Mesendoderm (in vitro differentiated cells): ENCODE data around the gene SKAP1.

Source experiments
- DNase-seq: peaks from one replicate; pipeline ENCODE4 v3.0.0; 2013
- H2AK5ac ChIP-seq: 2 replicates; pipeline ENCODE4 v1.6.1; 2013; ENCODE audit warnings: low read length, inconsistent platforms
- H2BK120ac ChIP-seq: 2 replicates; pipeline ENCODE4 v1.6.1; 2013; ENCODE audit warnings: low read depth, mild to moderate bottlenecking, low read length, moderate library complexity, mixed read lengths
- H2BK15ac ChIP-seq: replicated peaks from 2 replicates; pipeline ENCODE4 v1.6.1; 2013; ENCODE audit warnings: low read depth, mild to moderate bottlenecking, moderate library complexity
- H2BK5ac ChIP-seq: 2 replicates; pipeline ENCODE4 v1.6.1; 2013; ENCODE audit warnings: low read length, inconsistent platforms
- H3K18ac ChIP-seq: 2 replicates; pipeline ENCODE4 v1.6.1; 2013; ENCODE audit warnings: mild to moderate bottlenecking, low read length, mixed read lengths
- H3K23ac ChIP-seq: one replicate; pipeline ENCODE4 v1.6.1; 2013; ENCODE audit warnings: low read length
- H3K27ac ChIP-seq: 2 replicates; pipeline ENCODE4 v1.5.1; 2013; ENCODE audit warnings: low read depth, mild to moderate bottlenecking, inconsistent platforms, low read length, moderate library complexity
- H3K27me3 ChIP-seq: 2 replicates; pipeline ENCODE4 v1.6.1; 2013; ENCODE audit warnings: low read length, control low read depth, mild to moderate bottlenecking, inconsistent platforms; ENCODE audit not compliant: insufficient read depth, poor library complexity
- H3K36me3 ChIP-seq: 2 replicates; pipeline ENCODE4 v1.6.1; 2013; ENCODE audit warnings: low read length, inconsistent platforms; ENCODE audit not compliant: control insufficient read depth, insufficient read depth
- H3K4ac ChIP-seq: one replicate; pipeline ENCODE4 v1.6.1; 2013; ENCODE audit warnings: low read depth, mild to moderate bottlenecking, low read length, moderate library complexity
- H3K4me1 ChIP-seq: 2 replicates; pipeline ENCODE4 v1.6.1; 2013; ENCODE audit warnings: low read depth, low read length, inconsistent platforms; ENCODE audit not compliant: control insufficient read depth
- H3K4me2 ChIP-seq: 2 replicates; pipeline ENCODE4 v1.6.1; 2013; ENCODE audit warnings: low read length
- H3K4me3 ChIP-seq: 2 replicates; pipeline ENCODE4 v1.5.1; 2013; ENCODE audit warnings: mild to moderate bottlenecking, low read length
- H3K56ac ChIP-seq: one replicate; pipeline ENCODE4 v1.6.1; 2013; ENCODE audit warnings: low read length
- H3K79me1 ChIP-seq: 2 replicates; pipeline ENCODE4 v1.6.1; 2013; ENCODE audit warnings: low read length, inconsistent platforms
- H3K79me2 ChIP-seq: 2 replicates; pipeline ENCODE4 v1.6.1; 2013; ENCODE audit warnings: mild to moderate bottlenecking, low read length; ENCODE audit not compliant: control insufficient read depth, insufficient read depth
- H3K9ac ChIP-seq: 2 replicates; pipeline ENCODE4 v1.6.1; 2013; ENCODE audit warnings: low read length, inconsistent platforms
- H4K5ac ChIP-seq: one replicate; pipeline ENCODE4 v1.6.1; 2013; ENCODE audit warnings: low read length
- H4K8ac ChIP-seq: one replicate; pipeline ENCODE4 v1.6.1; 2013; ENCODE audit warnings: low read depth, mild to moderate bottlenecking, control low read depth, low read length, moderate library complexity
- WGBS: extraction: QIAGEN DNeasy Blood & Tissue Kit; methylation state at CpG from one replicate; pipeline ENCODE4 v1.1.7; 2013; ENCODE audit warnings: low lambda C conversion rate, missing lambda C conversion rate; ENCODE audit not compliant: insufficient coverage; ENCODE audit errors: extremely low coverage; 5-methylcytosine and 5-hydroxymethylcytosine counted together

Gene SKAP1

DNA sequence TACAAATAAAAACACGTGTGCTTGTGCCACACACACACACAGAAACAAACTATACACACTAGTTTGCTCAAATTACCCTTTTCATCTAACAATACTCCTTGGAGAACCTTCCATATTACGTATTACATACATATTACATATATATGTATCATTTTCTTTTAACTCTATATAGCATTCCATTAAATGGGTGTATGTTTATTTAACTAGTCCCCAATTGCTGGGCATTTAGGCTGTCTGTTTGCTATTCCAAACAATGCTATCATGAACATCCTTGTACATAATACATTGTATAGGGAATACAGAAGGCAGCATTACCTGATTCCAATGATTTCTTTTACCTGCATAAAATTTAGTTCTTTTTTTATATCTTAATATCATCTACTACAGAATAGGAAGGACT is 73.1 kb downstream of the SKAP1 start:
- no peaks in the 10 kb centered on the region for H3K79me1 ChIP-seq
- H3K4me2 ChIP-seq = no peak overlapping the region
- H2BK5ac ChIP-seq = no peak overlapping the region
- H3K4ac ChIP-seq = no peak overlapping the region
- H3K4me1 ChIP-seq = no peaks in the 10 kb centered on the region
- no peak overlapping the region for H3K27ac ChIP-seq
- WGBS = 100% methylated on average over 1 of the region's 2 CpGs
- no peak overlapping the region for H3K4me3 ChIP-seq
- H3K18ac ChIP-seq = no peak overlapping the region
- H2BK120ac ChIP-seq = no peak overlapping the region
- H3K23ac ChIP-seq = no peak overlapping the region
- H2AK5ac ChIP-seq = no peak overlapping the region
- H3K36me3 ChIP-seq = no peaks in the 10 kb centered on the region
- no peak for DNase-seq
- H4K8ac ChIP-seq = no peak overlapping the region
- H3K9ac ChIP-seq = no peak overlapping the region
- no peaks in the 10 kb centered on the region for H3K79me2 ChIP-seq
- no peak overlapping the region for H4K5ac ChIP-seq
- no peak overlapping the region for H2BK15ac ChIP-seq
- no peak overlapping the region for H3K56ac ChIP-seq
- no peaks in the 10 kb centered on the region for H3K27me3 ChIP-seq

DNA sequence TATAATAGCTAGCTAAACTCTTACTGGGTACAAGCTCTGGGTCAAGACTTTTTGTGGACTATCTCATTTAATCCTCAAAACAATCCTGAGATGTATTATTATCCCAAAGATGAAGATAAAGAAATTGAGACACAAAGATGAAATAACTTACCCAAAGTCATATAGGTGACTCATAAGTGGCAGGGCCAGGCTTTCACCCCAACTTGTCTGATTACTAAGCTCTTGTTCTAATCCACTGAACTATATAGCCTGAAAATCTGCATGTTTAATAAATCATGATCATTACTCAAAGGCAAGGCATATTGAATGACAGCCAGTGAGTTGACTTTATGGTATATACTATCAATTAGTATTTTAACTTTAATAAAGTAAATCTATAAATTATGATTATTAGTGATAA is 77.4 kb downstream of the SKAP1 start:
- H3K4me2 ChIP-seq = no peak overlapping the region
- no peaks in the 10 kb centered on the region for H3K4me1 ChIP-seq
- H4K8ac ChIP-seq = no peak overlapping the region
- H2BK15ac ChIP-seq = no peak overlapping the region
- no peak overlapping the region for H3K4me3 ChIP-seq
- no peak overlapping the region for H3K4ac ChIP-seq
- H3K18ac ChIP-seq = no peak overlapping the region
- no peak overlapping the region for H3K27ac ChIP-seq
- H2BK5ac ChIP-seq = no peak overlapping the region
- no peak overlapping the region for H4K5ac ChIP-seq
- no peaks in the 10 kb centered on the region for H3K79me2 ChIP-seq
- DNase-seq = no peak
- no peak overlapping the region for H3K9ac ChIP-seq
- H3K79me1 ChIP-seq = no peaks in the 10 kb centered on the region
- no peaks in the 10 kb centered on the region for H3K36me3 ChIP-seq
- no peak overlapping the region for H2AK5ac ChIP-seq
- H3K56ac ChIP-seq = no peak overlapping the region
- H2BK120ac ChIP-seq = no peak overlapping the region
- H3K27me3 ChIP-seq = no peaks in the 10 kb centered on the region
- H3K23ac ChIP-seq = no peak overlapping the region

DNA sequence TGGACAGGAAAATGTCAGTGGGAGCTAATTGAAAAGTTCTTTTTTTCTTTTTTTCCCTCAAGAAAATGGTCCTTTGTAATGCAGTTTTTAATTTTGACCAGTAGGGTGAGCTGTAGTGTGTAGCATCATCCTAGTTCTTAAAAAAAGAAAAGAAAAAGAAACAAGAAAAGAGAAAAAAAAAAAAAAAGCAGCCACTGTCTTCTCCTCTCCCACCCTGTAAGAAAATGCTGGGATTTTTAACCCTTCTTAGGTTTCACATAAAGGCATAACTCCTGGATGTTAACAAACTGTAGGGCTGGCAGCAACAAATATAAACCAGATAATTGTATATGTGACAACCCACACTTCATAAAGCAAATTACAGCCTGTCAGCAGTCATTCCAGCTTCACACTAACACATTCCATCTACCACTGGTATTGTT is 78.1 kb downstream of the SKAP1 start:
- Histone ChIP-seq H3K4me2 (no peak overlapping the region), H2BK15ac (no peak overlapping the region), H3K4me1 (no peaks in the 10 kb centered on the region), H3K36me3 (no peaks in the 10 kb centered on the region), H4K5ac (no peak overlapping the region), H3K23ac (no peak overlapping the region), H3K18ac (no peak overlapping the region), H2BK5ac (no peak overlapping the region), H3K9ac (no peak overlapping the region), H2AK5ac (no peak overlapping the region), H3K56ac (no peak overlapping the region), H3K79me1 (no peaks in the 10 kb centered on the region), H4K8ac (no peak overlapping the region), H2BK120ac (no peak overlapping the region), H3K79me2 (no peaks in the 10 kb centered on the region), H3K27me3 (no peaks in the 10 kb centered on the region), H3K4ac (no peak overlapping the region), H3K27ac (no peak overlapping the region), H3K4me3 (no peak overlapping the region)
- DNase-seq = peak; percentile 36

DNA sequence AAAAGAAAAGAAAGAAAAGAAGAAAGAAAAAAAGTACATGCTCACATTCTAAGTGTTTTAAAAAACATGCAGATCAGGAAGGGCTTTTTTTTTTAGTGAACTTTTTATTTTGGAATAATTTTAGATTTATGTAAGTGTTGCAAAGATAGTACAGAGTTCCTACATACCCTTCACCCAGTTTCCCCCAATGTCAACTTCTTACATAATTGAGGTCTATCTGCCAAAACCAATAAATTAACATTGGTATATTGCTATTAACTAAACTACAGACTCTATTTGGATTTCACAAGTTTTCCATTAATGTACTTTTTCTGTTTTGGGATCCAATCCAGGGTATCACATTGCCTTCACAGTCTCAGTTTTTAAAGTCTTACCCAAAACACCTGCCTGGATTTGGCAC is 81.7 kb downstream of the SKAP1 start:
- no peak overlapping the region for H3K4me3 ChIP-seq
- H3K27ac ChIP-seq = no peak overlapping the region
- H3K27me3 ChIP-seq = no peaks in the 10 kb centered on the region
- no peak overlapping the region for H3K9ac ChIP-seq
- H3K23ac ChIP-seq = no peak overlapping the region
- H2AK5ac ChIP-seq = no peak overlapping the region
- H3K36me3 ChIP-seq = no peaks in the 10 kb centered on the region
- H3K79me1 ChIP-seq = no peaks in the 10 kb centered on the region
- no peak overlapping the region for H4K5ac ChIP-seq
- no peak overlapping the region for H2BK15ac ChIP-seq
- H2BK120ac ChIP-seq = no peak overlapping the region
- H3K79me2 ChIP-seq = no peaks in the 10 kb centered on the region
- no peak overlapping the region for H3K4me2 ChIP-seq
- H3K56ac ChIP-seq = no peak overlapping the region
- H3K4ac ChIP-seq = no peak overlapping the region
- H4K8ac ChIP-seq = no peak overlapping the region
- no peak overlapping the region for H2BK5ac ChIP-seq
- no peaks in the 10 kb centered on the region for H3K4me1 ChIP-seq
- H3K18ac ChIP-seq = no peak overlapping the region
- no peak for DNase-seq

DNA sequence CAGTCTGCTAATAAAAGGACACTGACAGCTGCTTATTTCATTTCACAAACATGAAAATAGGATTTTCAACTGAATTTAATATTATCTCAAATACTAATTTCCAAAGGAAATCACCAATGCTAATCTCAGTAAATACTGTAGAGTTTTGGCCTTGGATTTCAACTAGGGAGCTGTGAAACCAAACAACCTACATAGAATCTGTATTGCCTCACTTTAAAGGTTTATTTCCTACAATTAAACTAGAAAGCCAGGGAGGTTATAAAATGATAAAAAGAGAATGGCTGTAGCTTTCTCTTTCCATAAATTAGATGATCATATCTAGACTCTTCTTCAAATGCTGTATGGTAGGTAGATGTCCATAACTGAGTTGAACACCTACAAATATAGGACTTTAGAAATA is 82.8 kb downstream of the SKAP1 start:
- H3K4ac ChIP-seq = no peak overlapping the region
- no peak overlapping the region for H2BK15ac ChIP-seq
- H3K27ac ChIP-seq = no peak overlapping the region
- H4K8ac ChIP-seq = no peak overlapping the region
- no peaks in the 10 kb centered on the region for H3K27me3 ChIP-seq
- no peak overlapping the region for H3K23ac ChIP-seq
- H3K4me1 ChIP-seq = no peaks in the 10 kb centered on the region
- no peak overlapping the region for H2BK5ac ChIP-seq
- H3K4me2 ChIP-seq = no peak overlapping the region
- H3K79me1 ChIP-seq = no peaks in the 10 kb centered on the region
- H3K79me2 ChIP-seq = no peaks in the 10 kb centered on the region
- no peak overlapping the region for H3K18ac ChIP-seq
- no peak overlapping the region for H3K56ac ChIP-seq
- no peak overlapping the region for H4K5ac ChIP-seq
- no peak overlapping the region for H3K4me3 ChIP-seq
- no peak for DNase-seq
- no peak overlapping the region for H2BK120ac ChIP-seq
- H2AK5ac ChIP-seq = no peak overlapping the region
- no peaks in the 10 kb centered on the region for H3K36me3 ChIP-seq
- no peak overlapping the region for H3K9ac ChIP-seq

DNA sequence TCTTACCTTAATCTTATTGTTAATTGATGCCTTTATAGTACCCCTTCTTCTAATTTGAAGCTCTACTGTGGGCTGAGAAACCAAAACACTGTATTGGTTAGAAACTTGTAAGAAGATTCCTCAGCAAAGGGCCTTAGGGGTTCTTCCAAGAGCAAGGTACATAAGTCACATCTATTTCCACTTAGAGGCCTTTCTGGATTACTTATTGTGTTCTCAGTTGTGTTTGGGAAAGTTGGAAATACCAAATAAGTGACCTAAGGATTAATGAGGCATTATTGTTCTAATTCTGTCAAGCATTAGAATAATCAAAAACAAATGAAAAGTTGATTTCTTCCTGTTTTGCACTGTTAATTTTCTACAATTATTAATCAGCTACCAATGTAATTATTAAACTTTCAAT is 85.8 kb downstream of the SKAP1 start:
- H3K56ac ChIP-seq = no peak overlapping the region
- H4K8ac ChIP-seq = no peak overlapping the region
- no peak overlapping the region for H3K4ac ChIP-seq
- H3K9ac ChIP-seq = no peak overlapping the region
- no peak overlapping the region for H3K4me2 ChIP-seq
- no peak overlapping the region for H2BK5ac ChIP-seq
- no peak overlapping the region for H2AK5ac ChIP-seq
- no peak overlapping the region for H3K4me3 ChIP-seq
- H2BK15ac ChIP-seq = no peak overlapping the region
- no peak overlapping the region for H3K27ac ChIP-seq
- H3K18ac ChIP-seq = no peak overlapping the region
- H4K5ac ChIP-seq = no peak overlapping the region
- no peak overlapping the region for H2BK120ac ChIP-seq
- H3K79me1 ChIP-seq = no peaks in the 10 kb centered on the region
- H3K79me2 ChIP-seq = no peaks in the 10 kb centered on the region
- H3K36me3 ChIP-seq = no peaks in the 10 kb centered on the region
- H3K23ac ChIP-seq = no peak overlapping the region
- no peaks in the 10 kb centered on the region for H3K4me1 ChIP-seq
- DNase-seq = no peak
- no peaks in the 10 kb centered on the region for H3K27me3 ChIP-seq
